Brain microvascular endothelial cell (primary cell): ENCODE measurements around the gene GAB1.
A peak's percentile ranks its signal among the peaks of the same experiment; 100 is the strongest.

Experiments
- DNase-seq: peaks from one replicate; pipeline ENCODE4 v3.0.0-alpha.2; 2020
- H3K27ac ChIP-seq: fragments of 250-450 bp; sonication (Bioruptor Pico); 2 replicates; pipeline ENCODE4 v1.5.1; 2020; ENCODE audit warnings: mild to moderate bottlenecking, moderate library complexity
- H3K27me3 ChIP-seq: fragments of 250-450 bp; sonication (Bioruptor Pico); replicated peaks from 2 replicates; pipeline ENCODE4 v1.5.1; 2020; ENCODE audit warnings: mild to moderate bottlenecking
- H3K36me3 ChIP-seq: fragments of 250-450 bp; sonication (Bioruptor Pico); replicated peaks from 2 replicates; pipeline ENCODE4 v1.5.1; 2020; ENCODE audit warnings: mild to moderate bottlenecking
- H3K4me3 ChIP-seq: 2 replicates; pipeline ENCODE4 v1.5.1; 2011; ENCODE audit warnings: low read depth, mild to moderate bottlenecking, control low read depth, low read length, moderate library complexity
- CTCF ChIP-seq: IDR thresholded peaks from 2 replicates; pipeline ENCODE4 v1.5.1; 2011; ENCODE audit warnings: low read depth, mild to moderate bottlenecking, moderate library complexity, low read length, control low read depth, inconsistent platforms; ENCODE audit errors: missing control alignments
- in situ Hi-C: cut with HindIII; loops from 2 replicates; pipeline ENCODE4 v1.10.0; 2017; ENCODE audit warnings: low sequenced_read_pairs, low pct_ligation_motif_present

GAB1 gene

DNA sequence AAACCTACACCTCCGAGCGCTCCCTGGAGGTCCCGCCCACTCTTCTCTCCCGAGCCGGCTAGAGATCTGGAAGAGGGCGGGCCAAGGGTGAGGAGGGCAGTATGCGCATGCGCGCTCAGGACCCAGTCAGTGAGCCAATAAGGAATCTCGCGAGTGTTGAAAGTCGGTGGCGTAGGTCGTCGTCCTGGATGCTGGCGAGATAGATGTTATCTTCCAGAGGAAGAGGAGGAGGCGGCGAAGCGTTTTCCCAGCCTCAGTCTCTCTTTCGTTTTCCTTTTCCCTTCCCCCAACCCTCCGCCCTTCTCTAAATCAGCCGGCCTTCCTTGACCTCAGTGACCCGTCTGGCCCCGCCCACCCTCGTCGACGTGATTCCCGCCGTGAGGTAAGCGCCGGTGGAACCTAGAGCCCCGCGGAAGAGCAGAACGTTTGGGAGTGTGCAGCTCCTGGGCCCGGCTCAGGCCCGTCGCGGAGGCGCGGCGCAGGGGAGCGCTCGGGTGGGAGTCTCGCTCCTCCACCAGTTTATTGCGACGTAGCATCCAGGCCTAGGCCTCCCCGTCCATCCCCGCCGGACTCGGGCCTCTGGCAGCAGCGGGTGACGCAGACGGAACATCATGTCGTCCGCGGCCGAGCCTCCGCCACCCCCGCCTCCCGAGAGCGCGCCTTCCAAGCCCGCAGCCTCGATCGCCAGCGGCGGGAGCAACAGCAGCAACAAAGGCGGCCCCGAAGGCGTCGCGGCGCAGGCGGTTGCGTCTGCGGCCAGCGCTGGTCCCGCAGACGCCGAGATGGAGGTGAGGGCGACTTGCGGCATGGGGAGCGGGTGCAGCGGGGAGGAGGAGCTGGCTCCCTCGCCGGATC lies 176.9 kb downstream of the GAB1 start, which contains the start of gene SMARCA5:
Gene SMARCA5, plus strand, starts transcription at position 389 of the 855 bp plus-strand sequence. Its CDS starts 223 bp downstream, at position 612.
- DNase-seq: peak; percentile 97
- no peaks in the 10 kb centered on the region for H3K27me3 ChIP-seq
- TF ChIP-seq CTCF: no peak
- no peaks in the 10 kb centered on the region for H3K36me3 ChIP-seq
- peak within 1 kb of the TSS; percentile 92 for H3K27ac ChIP-seq
- in situ Hi-C loops: no loop called here
- peak within 1 kb of the TSS; percentile 90 for H3K4me3 ChIP-seq

DNA sequence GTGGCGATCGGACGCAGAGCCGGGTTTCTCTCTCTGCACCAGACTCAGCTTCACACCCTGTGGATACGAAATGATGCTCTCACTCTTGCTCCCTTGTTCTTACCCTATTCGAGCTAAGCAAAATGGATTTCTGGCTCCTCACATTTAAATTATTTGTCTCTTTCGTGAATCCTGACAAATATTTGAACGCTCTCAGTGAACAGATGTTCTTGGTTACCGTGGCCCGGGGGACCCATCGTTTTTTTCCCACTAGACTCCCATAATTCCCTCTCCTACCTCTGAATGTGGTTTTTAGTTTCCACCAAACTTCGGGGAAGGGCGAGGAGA lies 177.5 kb downstream of the GAB1 start:
- no peak for TF ChIP-seq CTCF
- Histone ChIP-seq H3K27ac (peak overlapping the region; percentile 92), H3K36me3 (no peaks in the 10 kb centered on the region), H3K27me3 (no peaks in the 10 kb centered on the region), H3K4me3 (peak overlapping the region; percentile 90)
- in situ Hi-C loops: no loop called here
- no peak for DNase-seq

DNA sequence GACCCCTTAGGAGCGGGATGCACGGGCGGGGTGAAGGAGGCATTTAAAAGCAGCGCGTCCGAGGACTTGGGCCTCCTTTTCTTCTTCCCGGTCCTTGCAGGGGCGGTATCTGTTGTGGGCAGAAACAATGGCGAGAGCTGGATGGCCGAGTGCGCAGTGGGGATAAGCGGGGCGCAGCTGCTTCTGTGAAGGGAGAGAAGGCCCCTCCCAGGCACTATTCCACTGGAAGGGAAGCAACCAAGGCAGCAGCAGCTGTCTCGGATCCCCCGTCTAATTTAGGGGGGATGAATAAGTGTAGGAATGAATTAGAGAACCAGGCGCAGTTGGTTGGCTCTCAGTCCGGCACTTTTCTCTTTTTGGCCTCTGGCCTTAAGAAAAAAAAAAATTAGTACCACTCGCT lies 177.8 kb downstream of the GAB1 start:
- peak overlapping the region; percentile 90 for H3K4me3 ChIP-seq
- in situ Hi-C loops: no loop called here
- peak overlapping the region; percentile 92 for H3K27ac ChIP-seq
- DNase-seq: peak; percentile 38
- H3K36me3 ChIP-seq: peaks cover 1% of the 10 kb centered on the region
- H3K27me3 ChIP-seq: no peaks in the 10 kb centered on the region
- no peak for TF ChIP-seq CTCF

DNA sequence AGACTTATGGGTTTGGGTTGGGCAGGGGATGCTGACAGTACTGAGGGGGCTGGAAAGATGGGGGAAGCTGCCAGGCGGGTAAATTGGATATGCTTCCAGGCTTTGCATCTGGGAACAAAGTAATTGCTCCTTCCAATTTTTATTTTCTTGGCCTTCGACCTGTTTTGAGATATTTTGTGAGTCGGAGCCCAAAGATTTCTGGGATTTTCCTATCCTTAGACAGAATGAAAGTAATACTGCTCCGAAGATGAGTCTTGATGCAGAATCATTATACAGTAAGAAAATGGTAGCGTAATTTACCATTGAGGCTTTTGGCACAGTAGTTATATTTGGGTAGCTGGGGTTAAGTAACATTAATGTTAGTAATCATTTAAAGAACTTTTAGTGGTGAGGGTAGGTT lies 178.2 kb downstream of the GAB1 start:
- in situ Hi-C loops: no loop called here
- H3K27me3 ChIP-seq: no peaks in the 10 kb centered on the region
- H3K36me3 ChIP-seq: peaks cover 5% of the 10 kb centered on the region
- no peak overlapping the region for H3K27ac ChIP-seq
- TF ChIP-seq CTCF: no peak
- peak overlapping the region; percentile 90 for H3K4me3 ChIP-seq
- no peak for DNase-seq

DNA sequence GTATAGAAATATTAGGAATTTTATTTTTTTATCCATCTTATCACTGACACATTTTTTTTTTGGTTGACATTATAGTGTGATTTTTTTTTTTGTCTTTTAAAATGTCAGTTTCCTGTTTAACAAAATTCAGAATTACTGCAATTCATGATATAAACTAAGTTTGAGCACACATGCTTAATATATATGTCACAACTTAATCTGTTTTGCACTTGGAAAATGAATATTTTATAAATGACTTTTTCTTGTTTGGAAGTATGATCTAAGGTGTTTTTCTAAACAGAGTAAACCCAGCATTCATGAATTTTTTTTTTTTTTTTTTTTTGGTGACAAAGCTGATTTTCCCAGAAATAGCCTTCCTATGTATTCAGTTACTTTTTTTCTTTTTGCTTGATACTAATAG lies 179.2 kb downstream of the GAB1 start:
- peak overlapping the region; percentile 90 for H3K4me3 ChIP-seq
- TF ChIP-seq CTCF: no peak
- H3K27ac ChIP-seq: no peak overlapping the region
- no peak for DNase-seq
- no peaks in the 10 kb centered on the region for H3K27me3 ChIP-seq
- in situ Hi-C loops: no loop called here
- H3K36me3 ChIP-seq: peaks cover 5% of the 10 kb centered on the region

GRCh38 chr4:143517764-143518163 lies 181.1 kb downstream of the GAB1 start:
- in situ Hi-C loops: no loop called here
- peaks cover 11% of the 10 kb centered on the region for H3K36me3 ChIP-seq
- no peak for DNase-seq
- no peak overlapping the region for H3K27ac ChIP-seq
- no peaks in the 10 kb centered on the region for H3K27me3 ChIP-seq
- H3K4me3 ChIP-seq: no peak overlapping the region
- no peak for TF ChIP-seq CTCF
